HG02763 (cell line): ENCODE measurements around the gene LTA4H.
"Not testable (repeated sequence)": the region's sequence is repeated elsewhere in the genome, so short reads cannot be mapped to it uniquely, and the experiment has no call there.

Experiments used
- ATAC-seq: cut with Tn5 transposase; IDR thresholded peaks from one replicate; pipeline ENCODE4 v1.9.1; 2021; ENCODE audit warnings: mild to moderate bottlenecking, moderate library complexity; ENCODE audit not compliant: unreplicated experiment

Gene LTA4H

DNA sequence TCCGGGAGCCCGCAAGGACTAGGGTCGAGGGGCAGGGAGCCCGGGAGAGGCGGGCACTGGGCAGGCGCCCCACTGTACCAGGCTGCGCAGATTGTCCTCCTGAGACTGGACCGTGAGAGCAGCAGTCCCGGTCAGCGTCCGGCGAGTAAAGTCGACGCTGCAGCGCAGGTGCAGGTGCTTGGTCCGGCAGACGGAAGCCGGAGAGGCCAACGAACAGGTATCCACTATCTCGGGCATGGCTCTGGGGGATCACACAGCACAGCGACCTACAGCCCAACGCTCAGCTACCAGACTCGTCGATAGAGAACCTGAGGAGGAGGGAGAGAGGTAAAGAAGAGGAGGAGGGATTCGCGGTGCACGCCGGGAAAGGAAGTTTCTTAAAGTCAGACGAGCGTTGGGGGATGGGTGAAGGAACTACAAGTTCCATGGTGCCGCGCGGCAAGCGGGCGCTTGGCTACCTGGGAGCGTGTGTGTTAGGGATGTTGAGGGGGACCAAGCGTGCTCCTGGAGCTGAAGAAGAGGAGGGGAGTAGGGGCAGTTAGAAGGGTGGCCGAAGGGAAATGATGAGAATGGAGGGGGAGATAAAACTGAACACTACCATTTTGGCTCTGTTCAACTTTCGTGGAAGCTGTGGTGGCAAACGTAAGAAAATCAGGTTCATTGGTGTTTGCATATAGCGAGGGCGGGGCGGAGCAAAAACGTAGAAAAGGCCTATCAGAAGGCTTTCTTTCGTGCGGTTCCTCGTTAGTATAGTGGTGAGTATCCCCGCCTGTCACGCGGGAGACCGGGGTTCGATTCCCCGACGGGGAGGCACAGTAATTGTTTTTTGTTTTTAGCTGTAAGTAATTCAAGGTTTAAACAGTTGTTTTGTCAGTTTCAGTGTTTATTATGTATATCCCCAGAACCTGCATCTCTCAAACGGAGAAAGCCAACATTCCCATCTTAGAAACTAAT, at the start of gene LTA4H:
LTA4H (minus strand) TSS at position 305 of the 954 bp plus-strand sequence; CDS start at position 237, 68 bp downstream.
- ATAC-seq = peak; percentile 90

DNA sequence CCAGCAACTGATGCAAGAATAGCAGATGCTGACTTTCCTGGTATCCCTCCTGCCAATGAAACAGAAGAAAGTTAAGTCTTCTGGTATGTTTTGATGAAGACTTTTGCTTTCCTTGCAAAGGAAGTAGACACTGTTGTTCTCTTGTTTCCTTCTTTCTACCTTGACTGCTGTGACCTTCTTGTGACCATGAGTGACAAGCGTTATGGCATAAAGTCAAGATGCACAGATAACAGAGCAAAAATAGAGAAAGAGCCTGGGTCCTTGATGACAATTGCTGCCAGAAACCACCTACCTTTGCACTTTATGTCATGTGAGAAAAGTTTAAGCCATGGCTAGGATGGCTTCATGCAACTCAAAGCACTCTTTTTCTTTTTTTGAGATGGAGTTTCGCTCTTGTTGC, 49.2 kb upstream of the LTA4H start:
- no peak for ATAC-seq

DNA sequence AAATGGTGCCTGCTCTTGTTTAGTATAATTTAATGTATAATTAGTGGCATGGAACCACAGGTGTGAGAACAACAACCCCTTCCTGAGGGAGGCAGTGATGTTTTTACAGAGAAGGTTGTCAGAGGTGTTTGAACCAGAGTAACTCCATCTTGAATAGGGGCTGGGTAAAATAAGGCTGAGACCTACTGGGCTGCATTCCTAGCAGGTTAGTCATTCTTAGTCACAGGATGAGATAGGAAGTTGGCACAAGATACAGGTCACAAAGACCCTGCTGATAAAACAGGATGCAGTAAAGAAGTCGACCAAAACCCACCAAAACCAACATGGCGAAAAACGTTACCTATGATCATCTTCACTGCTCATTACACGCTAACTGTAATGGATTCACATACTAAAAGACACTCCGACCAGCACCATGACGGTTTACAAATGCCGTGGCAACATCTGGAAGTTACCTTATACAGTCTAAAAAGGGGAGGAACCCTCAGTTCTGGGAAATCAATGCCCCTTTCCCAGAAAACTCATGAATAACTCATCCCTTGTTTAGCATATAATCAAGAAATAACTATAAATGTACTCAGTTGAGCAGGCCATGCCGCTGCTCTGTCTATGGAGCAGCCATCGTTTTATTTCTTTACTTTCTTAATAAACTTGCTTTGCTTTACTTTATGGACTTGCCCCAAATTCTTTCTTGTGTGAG, 47.8 kb upstream of the LTA4H start:
- ATAC-seq = no peak

- ATAC-seq = no peak
Measured at GRCh38 chr12:96081596-96081995, 46.2 kb upstream of the LTA4H start.

DNA sequence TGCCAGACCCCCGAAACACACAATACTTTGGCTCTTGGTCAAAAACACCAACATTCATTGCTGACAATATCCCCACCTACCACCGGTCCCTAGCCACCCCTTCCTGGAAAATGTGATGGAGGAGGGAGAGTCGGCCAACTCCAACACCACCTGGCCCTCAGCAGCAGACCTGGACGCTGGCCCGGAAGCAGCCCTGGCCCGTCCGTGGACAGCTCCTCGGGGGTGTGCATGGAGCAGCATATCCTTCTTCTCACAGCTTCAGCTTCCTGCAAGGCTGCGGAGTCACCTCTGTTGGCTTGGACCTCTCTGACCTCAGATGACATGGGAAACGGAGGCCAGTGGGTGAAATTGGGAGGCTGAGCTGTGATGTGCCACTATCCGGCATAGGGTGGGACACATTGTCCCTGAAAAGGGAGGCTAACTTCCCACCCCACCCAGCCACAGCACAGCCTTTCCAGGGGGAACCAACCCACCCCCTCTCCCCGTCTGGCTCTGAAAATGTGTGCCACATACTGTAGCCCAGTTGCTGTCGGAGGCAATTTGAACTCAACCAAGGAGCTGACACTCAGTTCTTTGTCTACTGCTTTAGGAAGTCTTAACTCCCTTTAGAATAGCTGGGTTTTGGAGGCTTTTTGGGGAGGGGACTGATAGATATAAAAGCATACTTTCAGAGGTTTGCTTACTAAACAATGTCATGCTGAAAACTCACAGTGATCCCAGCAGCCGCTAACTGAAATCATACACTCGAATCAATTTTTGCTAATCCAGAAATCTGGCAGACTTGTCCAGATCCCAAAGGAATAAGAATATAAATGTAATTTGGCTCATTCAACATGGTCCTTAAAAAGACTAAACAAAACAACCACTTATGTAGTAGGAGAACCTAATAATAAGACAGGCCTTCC, 43.1 kb upstream of the LTA4H start:
- no peak for ATAC-seq

- no peak for ATAC-seq
Measured at GRCh38 chr12:96077081-96077480, 41.7 kb upstream of the LTA4H start.

- ATAC-seq = no peak
Measured at GRCh38 chr12:96075560-96075959, 40.2 kb upstream of the LTA4H start.

GRCh38 chr12:96073346-96074330, 38.3 kb upstream of the LTA4H start:
- no peak for ATAC-seq

- ATAC-seq = no peak
Measured at GRCh38 chr12:96070670-96071279, 35.4 kb upstream of the LTA4H start.

DNA sequence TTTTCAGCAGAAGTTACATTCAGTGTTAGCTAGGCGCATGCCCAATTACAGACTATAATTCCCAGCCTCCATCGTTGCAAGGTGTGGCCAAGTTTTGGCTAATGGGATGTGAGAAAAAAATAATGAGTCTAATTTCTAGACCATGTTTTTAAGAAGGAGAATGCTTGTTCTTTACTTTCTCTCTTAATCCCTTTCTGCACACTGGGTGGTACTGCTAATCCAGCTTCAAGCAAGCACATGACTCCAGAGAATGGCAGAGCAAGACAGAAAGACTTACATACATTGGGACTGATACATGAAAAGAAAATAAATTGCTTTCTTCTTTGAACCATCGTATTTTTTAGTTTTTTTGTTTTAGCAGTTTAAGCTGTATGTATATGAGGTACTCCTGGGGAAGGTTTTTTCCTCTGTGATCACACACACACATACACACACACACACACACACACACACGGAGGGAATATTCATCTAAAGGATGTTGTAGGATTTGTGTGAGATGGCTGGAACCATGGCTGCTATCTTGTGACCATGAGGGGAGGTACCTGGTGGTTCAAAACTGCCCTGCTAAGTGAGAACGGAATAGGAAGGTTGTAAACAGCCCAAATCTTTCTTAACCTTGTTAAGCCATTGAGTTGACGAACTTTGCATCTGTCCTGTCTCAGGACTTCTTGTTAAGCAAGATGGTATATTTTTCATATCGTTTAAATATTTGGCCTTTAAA, 34.3 kb upstream of the LTA4H start:
- no peak for ATAC-seq

DNA sequence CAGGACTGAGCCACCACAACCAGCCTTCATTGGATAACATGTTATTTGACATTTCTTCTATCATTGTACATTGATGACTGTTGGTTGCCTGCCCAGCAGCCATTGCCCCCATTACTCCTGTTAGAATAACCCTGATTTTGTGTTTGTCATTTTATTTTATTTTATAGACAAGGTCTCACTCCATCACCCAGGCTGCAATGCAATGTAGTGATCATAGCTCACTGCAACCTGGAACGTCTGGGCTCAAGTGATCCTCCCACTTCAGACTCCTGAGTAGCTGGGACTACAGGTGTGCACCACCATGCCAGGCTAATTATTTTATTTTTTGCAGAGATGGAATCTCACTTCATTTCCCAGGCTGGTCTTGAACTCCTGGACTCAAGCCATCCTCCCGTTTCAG, 33.2 kb upstream of the LTA4H start:
- no peak for ATAC-seq

GRCh38 chr12:96068111-96068510, 32.7 kb upstream of the LTA4H start:
- no peak for ATAC-seq

DNA sequence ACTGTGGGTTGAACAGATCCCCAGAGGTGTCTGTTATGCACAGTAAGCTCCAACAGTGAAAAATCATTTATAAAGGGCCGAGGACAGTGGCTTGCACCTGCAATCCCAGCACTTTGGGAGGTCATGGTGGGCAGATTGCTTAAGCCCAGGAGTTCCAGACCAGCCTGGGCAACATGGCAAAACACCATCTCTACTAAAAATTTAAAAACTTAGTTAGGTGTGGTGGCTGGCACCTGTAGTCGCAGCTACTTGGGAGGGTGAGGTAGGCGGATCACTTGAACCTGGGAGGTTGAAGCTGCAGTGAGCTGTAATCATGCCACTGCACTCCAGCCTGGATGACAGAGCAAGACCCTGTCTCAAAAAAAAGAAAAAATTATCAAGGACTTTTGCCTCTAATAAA, 30.4 kb upstream of the LTA4H start:
- ATAC-seq = not testable (repeated sequence)

DNA sequence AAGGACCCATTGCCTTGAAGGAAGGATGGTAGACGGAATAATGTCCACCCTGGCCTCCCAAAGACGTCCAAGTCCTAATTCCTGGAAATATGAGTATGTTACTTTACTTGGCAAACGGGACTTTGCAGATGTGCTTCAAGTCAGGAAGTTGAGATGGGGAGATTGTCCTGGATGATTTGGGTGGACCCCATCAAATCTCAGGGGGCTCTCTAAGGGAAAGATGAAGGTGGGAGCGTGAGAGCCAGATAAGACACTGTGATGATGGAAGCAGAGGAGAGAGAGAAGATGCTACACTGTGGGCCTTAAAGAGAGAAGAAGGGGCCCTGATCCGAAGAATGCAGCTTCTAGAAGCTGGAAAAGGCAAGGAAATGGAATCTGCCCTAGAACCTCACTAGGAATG, 29.6 kb upstream of the LTA4H start:
- ATAC-seq = no peak

- no peak for ATAC-seq
Measured at GRCh38 chr12:96064271-96064670, 28.9 kb upstream of the LTA4H start.

DNA sequence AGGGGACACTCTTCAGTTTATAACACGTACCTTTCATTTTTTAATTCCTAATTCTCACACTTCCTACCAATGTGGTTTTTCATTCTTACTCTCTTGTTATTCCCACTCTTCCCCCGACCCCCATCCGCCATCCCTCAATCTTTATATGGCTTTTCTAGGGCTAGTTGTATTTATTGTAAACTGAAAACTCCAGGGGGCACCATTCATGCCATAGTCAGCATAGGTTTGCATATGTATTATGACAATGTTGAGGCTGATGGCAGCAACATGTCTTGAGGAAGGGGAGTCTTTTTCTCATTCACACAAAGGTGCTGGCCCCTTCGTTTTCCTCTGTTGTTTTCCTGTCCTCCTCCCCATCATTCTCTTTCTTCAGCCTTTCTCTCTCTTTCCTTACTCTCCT, 27.7 kb upstream of the LTA4H start:
- no peak for ATAC-seq

DNA sequence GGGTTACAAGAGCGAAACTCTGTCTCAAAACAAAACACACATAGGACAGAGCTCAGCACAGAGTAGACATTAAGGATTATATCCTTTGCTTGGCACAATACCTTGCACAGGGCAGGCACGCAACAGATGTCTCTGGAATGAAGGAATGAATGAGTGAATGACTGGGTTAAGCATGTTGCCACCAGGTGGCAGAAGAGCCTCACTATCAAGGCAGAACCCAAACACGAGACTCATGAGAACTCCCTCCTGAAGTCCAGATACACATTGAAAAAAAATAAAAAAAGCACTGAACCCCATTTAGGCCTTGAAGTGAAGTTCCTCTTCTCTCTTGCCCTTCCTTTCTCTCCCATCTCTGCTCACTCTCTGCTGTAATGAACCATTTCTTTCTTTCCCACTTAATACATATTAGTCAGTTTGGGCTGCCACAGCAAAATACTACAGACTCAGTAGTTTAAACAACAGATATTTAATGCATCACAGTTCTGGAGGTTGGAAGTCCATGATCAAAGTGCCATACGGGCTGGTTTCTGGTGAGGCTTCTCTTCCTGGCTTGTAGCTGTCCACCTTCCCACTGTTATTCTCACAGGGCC, 26.6 kb upstream of the LTA4H start:
- ATAC-seq = peak; percentile 70

GRCh38 chr12:96061323-96061722, 25.9 kb upstream of the LTA4H start:
- ATAC-seq = no peak
